ENCODE results near the gene PYGB.
A peak's percentile ranks its signal among the peaks of the same experiment; 100 is the strongest.

PYGB gene

DNA sequence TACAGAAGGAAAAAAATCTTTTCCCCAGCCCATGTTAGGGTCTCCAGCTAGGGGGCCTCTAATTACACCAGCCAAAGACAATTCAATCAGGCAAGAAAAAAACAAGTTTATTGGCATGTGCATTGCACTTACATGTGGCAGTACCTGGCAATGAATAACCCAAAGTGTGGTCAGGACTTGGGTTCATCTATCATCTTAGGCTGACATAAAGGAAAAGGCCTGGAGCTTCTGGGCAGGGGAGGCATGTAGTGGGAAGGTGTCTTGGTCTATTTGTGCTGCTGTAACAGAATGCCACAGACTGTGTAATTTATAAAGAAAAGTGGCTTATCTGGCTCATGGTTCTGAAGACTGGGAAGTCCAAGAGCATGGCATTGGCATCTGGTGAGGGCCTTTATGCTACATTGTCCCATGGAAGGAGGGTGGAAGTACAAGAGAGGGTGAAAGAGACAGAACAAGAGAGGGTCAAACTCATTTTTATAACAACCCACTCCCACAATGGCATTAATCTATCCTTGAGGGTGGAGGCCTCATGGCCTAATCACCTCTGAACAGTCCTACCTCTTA lies 4.4 kb upstream of the PYGB start:
- DNase-seq (ENCODE audit: low read depth) = no peak
- no peak overlapping the region for H3K4me3 ChIP-seq (ENCODE audit: low read depth, low read length)
- TF ChIP-seq, protein P1, sequence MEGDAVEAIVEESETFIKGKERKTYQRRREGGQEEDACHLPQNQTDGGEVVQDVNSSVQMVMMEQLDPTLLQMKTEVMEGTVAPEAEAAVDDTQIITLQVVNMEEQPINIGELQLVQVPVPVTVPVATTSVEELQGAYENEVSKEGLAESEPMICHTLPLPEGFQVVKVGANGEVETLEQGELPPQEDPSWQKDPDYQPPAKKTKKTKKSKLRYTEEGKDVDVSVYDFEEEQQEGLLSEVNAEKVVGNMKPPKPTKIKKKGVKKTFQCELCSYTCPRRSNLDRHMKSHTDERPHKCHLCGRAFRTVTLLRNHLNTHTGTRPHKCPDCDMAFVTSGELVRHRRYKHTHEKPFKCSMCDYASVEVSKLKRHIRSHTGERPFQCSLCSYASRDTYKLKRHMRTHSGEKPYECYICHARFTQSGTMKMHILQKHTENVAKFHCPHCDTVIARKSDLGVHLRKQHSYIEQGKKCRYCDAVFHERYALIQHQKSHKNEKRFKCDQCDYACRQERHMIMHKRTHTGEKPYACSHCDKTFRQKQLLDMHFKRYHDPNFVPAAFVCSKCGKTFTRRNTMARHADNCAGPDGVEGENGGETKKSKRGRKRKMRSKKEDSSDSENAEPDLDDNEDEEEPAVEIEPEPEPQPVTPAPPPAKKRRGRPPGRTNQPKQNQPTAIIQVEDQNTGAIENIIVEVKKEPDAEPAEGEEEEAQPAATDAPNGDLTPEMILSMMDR (IDR thresholded peaks at IDR 0.05; ENCODE audit: low read depth, low read length, missing control alignments) = no peak
- in situ Hi-C loops (cut with HindIII; ENCODE audit: low sequenced_read_pairs) = no loop called here

DNA sequence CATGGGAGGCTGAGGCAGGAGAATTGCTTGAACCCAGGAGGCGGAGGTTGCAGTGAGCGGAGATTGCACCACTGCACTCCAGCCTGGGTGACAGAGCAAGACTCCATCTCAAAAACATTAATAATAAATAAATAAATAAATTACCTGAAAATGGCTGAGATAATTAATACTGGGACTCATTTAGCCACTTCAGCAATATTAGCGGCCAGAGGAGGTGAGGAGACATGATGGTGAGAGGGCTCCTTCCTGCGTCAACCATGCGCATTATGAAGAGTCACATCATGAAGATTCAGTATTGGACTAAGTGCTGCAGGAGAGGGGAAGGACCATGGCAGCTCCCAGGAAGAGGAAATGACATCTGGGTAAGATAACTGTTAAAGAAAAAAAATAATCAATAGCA lies 2.9 kb upstream of the PYGB start:
- no peak overlapping the region for H3K4me3 ChIP-seq (ENCODE audit: low read depth, low read length)
- in situ Hi-C loops (cut with HindIII; ENCODE audit: low sequenced_read_pairs) = no loop called here
- TF ChIP-seq, protein P1 (IDR thresholded peaks at IDR 0.05; ENCODE audit: low read depth, low read length, missing control alignments) = no peak

DNA sequence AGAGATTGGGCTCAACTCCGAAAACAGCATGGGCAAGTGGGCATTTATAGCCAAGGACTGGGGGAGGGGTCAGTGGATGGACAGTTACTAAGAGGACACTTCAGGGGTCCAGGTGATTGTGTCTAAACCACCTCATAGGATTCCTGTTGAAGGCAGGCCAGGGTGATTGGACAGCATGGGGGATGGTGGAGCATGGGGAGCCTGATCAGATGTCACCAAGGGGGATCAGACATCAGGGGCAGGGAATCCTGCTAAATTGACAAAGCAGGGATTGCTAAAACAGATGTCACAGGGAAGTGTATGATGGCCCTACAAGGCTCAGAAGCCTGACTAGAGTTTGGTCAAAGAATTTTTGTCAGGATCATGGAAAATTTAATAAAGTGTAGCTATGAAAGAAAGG lies 2.4 kb upstream of the PYGB start:
- TF ChIP-seq, protein P1 (IDR thresholded peaks at IDR 0.05; ENCODE audit: low read depth, low read length, missing control alignments) = no peak
- H3K4me3 ChIP-seq (ENCODE audit: low read depth, low read length) = no peak overlapping the region
- in situ Hi-C loops (cut with HindIII; ENCODE audit: low sequenced_read_pairs) = no loop called here
- DNase-seq (ENCODE audit: low read depth) = no peak

More for the DNA sequence above, 2.9 kb upstream of the PYGB start:
- DNase-seq (ENCODE audit: low read depth) = no peak

DNA sequence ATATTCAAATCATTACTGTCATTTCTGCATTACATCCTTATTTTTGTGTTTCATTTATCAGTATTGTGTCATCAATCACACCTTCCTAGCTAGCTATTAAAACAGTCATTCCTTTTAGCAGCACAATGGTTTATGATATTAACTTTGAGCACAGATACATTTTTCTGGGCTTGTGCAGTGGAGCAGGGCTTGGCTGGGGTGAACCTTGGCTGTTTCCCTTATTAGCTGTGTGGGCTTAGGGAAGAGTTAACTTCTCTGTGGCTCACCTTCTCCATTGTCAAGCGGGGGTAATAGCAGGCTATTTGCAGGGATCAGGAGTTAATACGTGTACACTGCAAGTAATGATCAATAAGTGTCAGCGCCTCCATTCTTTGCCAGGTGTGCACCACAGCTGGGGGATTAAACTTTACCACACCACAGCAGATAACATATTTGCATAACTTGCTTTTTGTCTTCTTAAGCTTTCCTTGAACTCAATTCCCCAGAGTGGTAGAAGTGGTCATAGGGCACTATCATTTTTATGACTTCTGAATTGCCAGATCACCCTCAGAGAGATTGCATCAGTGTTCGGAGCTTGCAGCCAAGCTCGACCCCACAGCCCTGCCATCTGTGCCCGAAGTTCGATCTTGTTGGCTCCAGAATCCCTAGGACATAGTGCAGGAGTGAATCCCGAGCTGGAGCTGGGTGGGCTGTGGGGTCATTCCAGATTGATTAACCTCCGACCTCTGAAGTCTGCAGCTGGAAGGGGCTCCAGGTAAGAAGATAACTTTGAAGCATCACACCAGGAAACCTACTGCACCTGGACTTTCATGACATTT lies 1.5 kb upstream of the PYGB start:
- TF ChIP-seq, protein P1 (IDR thresholded peaks at IDR 0.05; ENCODE audit: low read depth, low read length, missing control alignments) = no peak
- in situ Hi-C loops (cut with HindIII; ENCODE audit: low sequenced_read_pairs) = no loop called here
- H3K4me3 ChIP-seq (ENCODE audit: low read depth, low read length) = peak overlapping the region; percentile 75
- DNase-seq (ENCODE audit: low read depth) = no peak

DNA sequence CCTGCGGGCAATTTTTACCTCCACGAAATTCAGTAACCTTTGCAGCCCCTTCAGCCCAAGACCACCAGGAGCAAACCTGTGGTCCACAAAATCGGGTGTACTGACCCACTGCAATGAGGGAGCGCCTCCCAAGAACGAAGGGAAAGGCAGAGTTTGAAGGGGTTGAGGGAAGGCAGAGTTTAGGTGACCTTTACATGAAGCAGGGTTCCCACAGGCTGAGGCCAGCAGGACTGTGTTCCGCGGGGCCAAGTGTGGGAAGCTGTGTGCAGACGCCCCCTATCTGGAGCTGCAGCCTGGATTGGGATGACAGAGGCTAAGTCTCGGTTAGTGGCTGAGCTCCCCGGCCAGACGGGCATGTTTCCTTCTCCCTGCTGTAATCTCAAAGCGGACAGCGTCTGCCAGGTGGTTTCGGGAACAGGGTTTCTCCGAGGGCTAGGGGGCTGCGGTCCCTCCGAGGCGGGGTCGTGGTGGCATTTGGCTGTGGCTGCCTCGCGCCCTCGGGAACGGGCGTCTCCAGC lies 826 bp upstream of the PYGB start:
- in situ Hi-C loops (cut with HindIII; ENCODE audit: low sequenced_read_pairs) = no loop called here
- DNase-seq (ENCODE audit: low read depth) = no peak
- TF ChIP-seq, protein P1 (IDR thresholded peaks at IDR 0.05; ENCODE audit: low read depth, low read length, missing control alignments) = peak; percentile 72
- H3K4me3 ChIP-seq (ENCODE audit: low read depth, low read length) = peak overlapping the region; percentile 75

DNA sequence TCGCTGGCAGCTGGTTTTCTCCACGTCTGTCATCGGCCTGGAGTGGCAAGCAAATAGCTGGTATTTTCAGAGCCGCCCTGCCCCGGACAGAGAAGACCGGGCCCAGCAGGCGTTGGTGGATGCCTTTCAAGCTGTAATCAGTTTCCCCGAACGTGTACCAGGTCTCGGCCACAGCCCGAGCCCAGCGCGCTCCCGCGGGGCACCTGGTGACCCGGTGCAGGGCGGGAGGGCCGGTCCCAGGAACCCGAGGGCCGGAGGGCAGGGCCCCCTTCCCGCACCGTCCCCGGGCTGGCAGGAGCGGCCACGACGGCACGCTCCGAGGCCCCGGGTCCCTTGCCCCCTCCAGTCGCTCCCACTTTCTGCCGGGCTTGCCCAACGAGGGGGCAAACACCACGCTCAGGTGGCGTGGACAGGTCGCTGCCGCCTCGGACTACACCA lies 348 bp upstream of the PYGB start:
- peak overlapping the region; percentile 75 for H3K4me3 ChIP-seq (ENCODE audit: low read depth, low read length)
- TF ChIP-seq, protein P1 (IDR thresholded peaks at IDR 0.05; ENCODE audit: low read depth, low read length, missing control alignments) = no peak
- in situ Hi-C loops (cut with HindIII; ENCODE audit: low sequenced_read_pairs) = no loop called here
- no peak for DNase-seq (ENCODE audit: low read depth)
